ENCODE data around the gene NPIPB8. TPM values are rescaled to one million over a fixed set of nuclear protein-coding genes. Genes with fewer than 3 reads are reported as not detected.
A peak's percentile ranks its signal among the peaks of the same experiment; 100 is the strongest.

Gene NPIPB8
- total and polyA plus RNA-seq, 2 of the 13 experiments (the other 11 are each of a cell fraction or from before 2014, with no cell fraction given), result 0.49 to 2.3 TPM

GRCh38 chr16:28596840-28597691, 40.8 kb upstream of the NPIPB8 start, which contains the start of gene SULT1A2 (continued):
- TF ChIP-seq, protein P1, sequence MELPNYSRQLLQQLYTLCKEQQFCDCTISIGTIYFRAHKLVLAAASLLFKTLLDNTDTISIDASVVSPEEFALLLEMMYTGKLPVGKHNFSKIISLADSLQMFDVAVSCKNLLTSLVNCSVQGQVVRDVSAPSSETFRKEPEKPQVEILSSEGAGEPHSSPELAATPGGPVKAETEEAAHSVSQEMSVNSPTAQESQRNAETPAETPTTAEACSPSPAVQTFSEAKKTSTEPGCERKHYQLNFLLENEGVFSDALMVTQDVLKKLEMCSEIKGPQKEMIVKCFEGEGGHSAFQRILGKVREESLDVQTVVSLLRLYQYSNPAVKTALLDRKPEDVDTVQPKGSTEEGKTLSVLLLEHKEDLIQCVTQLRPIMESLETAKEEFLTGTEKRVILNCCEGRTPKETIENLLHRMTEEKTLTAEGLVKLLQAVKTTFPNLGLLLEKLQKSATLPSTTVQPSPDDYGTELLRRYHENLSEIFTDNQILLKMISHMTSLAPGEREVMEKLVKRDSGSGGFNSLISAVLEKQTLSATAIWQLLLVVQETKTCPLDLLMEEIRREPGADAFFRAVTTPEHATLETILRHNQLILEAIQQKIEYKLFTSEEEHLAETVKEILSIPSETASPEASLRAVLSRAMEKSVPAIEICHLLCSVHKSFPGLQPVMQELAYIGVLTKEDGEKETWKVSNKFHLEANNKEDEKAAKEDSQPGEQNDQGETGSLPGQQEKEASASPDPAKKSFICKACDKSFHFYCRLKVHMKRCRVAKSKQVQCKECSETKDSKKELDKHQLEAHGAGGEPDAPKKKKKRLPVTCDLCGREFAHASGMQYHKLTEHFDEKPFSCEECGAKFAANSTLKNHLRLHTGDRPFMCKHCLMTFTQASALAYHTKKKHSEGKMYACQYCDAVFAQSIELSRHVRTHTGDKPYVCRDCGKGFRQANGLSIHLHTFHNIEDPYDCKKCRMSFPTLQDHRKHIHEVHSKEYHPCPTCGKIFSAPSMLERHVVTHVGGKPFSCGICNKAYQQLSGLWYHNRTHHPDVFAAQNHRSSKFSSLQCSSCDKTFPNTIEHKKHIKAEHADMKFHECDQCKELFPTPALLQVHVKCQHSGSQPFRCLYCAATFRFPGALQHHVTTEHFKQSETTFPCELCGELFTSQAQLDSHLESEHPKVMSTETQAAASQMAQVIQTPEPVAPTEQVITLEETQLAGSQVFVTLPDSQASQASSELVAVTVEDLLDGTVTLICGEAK (IDR thresholded peaks at IDR 0.05), result no peak
- TF ChIP-seq, protein P1 (CRISPR knock-in tag; IDR thresholded peaks at IDR 0.05), result no peak
- TF ChIP-seq U2AF2 (IDR thresholded peaks at IDR 0.05; ENCODE audit: low read depth, low read length) (0 out of 2 replicates have a peak, but pooled peaks have one; percentile 34), GATA4 (IDR thresholded peaks at IDR 0.05; ENCODE audit: borderline replicate concordance, low read depth) (no peak), RAD21 (CRISPR knock-in tag; IDR thresholded peaks at IDR 0.05) (no peak), ZNF30 (CRISPR knock-in tag; IDR thresholded peaks at IDR 0.05) (no peak), CBX5 (CRISPR knock-in tag; IDR thresholded peaks at IDR 0.05; ENCODE audit: borderline replicate concordance) (no peak), ZNF10 (CRISPR knock-in tag; IDR thresholded peaks at IDR 0.05; ENCODE audit: borderline replicate concordance, low read depth) (no peak), SNAPC2 (CRISPR knock-in tag; IDR thresholded peaks at IDR 0.05) (no peak), ZNF468 (CRISPR knock-in tag; IDR thresholded peaks at IDR 0.05) (no peak), THYN1 (CRISPR knock-in tag; IDR thresholded peaks at IDR 0.05; ENCODE audit: borderline replicate concordance, low read depth) (no peak), HNF1B (CRISPR knock-in tag; IDR thresholded peaks at IDR 0.05) (no peak), DNMT3B (CRISPR knock-in tag; conservative IDR thresholded peaks at IDR 0.05) (no peak), PRPF4 (IDR thresholded peaks at IDR 0.05; ENCODE audit: low read depth, low read length, poor library complexity, severe bottlenecking) (no peak), SALL2 (CRISPR knock-in tag; IDR thresholded peaks at IDR 0.05) (no peak), XRCC5 (optimal IDR thresholded peaks at IDR 0.05; ENCODE audit: low read length) (no peak), TBX2 (CRISPR knock-in tag; IDR thresholded peaks at IDR 0.05; ENCODE audit: borderline replicate concordance) (no peak)
- TF ChIP-seq, protein P2, sequence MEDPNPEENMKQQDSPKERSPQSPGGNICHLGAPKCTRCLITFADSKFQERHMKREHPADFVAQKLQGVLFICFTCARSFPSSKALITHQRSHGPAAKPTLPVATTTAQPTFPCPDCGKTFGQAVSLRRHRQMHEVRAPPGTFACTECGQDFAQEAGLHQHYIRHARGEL (CRISPR knock-in tag; IDR thresholded peaks at IDR 0.05), result no peak

Measured in HepG2 (cell line).